ENCODE measurements around the gene RER1.

RER1 gene

DNA sequence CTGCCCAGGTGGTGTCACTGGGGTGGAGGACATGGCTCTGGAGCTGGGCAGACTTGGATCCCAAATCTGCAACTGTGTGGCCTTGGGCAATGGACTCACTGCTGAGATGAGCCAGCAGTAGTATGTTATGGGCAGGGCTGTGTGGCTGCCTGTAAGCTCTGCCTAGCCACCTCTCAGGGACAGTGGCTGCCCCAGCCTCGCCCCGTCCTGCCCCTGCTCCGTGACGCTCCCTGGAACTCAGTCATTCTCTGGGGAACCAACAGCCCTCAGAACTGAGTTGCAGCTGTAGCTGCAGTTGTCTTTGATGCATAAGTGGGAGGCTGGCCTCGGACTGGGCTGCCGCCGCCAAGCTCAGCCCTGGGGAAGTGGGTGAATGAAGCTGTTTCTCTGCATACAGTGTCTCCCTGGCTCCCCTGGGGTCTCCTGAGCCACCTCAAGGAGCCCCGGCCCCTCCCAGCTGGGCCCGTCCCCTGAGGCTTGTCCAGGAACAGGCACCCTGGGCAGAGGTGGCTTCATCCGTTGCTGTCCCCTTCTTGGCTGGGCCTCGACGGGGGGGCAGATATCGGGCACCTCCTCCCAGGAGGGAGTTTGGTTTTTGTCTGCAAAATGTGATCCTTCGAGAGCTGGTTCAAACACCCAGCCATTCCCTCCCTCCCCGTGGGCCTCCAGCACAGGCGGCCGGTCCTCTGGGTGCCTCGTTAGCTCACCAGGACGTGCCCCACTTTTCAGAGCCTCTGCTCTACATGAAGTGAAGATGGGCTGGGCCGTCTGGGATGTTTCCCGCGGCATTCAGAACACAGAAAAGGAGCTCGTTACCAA lies 58.2 kb downstream of the RER1 start:
- no peak for DNase-seq (ENCODE audit: low read depth)
- no peak overlapping the region for H3K4me3 ChIP-seq (ENCODE audit: low read depth, low read length)
- TF ChIP-seq, protein P1, sequence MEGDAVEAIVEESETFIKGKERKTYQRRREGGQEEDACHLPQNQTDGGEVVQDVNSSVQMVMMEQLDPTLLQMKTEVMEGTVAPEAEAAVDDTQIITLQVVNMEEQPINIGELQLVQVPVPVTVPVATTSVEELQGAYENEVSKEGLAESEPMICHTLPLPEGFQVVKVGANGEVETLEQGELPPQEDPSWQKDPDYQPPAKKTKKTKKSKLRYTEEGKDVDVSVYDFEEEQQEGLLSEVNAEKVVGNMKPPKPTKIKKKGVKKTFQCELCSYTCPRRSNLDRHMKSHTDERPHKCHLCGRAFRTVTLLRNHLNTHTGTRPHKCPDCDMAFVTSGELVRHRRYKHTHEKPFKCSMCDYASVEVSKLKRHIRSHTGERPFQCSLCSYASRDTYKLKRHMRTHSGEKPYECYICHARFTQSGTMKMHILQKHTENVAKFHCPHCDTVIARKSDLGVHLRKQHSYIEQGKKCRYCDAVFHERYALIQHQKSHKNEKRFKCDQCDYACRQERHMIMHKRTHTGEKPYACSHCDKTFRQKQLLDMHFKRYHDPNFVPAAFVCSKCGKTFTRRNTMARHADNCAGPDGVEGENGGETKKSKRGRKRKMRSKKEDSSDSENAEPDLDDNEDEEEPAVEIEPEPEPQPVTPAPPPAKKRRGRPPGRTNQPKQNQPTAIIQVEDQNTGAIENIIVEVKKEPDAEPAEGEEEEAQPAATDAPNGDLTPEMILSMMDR (IDR thresholded peaks at IDR 0.05; ENCODE audit: insufficient read depth, low read depth, low read length, missing control alignments) = no peak

DNA sequence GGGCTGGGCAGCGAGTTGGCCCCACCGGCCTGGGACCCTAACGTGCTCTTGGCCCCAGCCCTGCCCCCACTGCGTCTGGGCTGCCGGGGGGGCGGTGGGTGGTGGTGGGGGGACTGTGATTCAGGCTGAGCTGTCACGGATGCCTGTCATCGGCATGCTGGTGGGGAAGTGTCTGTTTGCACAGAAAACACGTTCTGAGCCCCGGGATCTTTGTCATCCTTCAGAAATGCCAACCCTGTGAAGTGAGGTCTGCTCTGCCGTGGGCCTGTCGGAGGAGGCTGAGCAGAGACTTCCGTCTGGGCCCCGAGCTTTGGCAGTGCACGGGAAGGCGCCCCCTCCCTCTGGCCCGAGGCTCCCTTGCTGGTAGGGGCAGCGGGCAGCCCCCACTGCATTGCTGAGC lies 60.1 kb downstream of the RER1 start:
- H3K4me3 ChIP-seq (ENCODE audit: low read depth, low read length) = no peak overlapping the region
- DNase-seq (ENCODE audit: low read depth) = no peak
- TF ChIP-seq, protein P1 (IDR thresholded peaks at IDR 0.05; ENCODE audit: insufficient read depth, low read depth, low read length, missing control alignments) = no peak

DNA sequence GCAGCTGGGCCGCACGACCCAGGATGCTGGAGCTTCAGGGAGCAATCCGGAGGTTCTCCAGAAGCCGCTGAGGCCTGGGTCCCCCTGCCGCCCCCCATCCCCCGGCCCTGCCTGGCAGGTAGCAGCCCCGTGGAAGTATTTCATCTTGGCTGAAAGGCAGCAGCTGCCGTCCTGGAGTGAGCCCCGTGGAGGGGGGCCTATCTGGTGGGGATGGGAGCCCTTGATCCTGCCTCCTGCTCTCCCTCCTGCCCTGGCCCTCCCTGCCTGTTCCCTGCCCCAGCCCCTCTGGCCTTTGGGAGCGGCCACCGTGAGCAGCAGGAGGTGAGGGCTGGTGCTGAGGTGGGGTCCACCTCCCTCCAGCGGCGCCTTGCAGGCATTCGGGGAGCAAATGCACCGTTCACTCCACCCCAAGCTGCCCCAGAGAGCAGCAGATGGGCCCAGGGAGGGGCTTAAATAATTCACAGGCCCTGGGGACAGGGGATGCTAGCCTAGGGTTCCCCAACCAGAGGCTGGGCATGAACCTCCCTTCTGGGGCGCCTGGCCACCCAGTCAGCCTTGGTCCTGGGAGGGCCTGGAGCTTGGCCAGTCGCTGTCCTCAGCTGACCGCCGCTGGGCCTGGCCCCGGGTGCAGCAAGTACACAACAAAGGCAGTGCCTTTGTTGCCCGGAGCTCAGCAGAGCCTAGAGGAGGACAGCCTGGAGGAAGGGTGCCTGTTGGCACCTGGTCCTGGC lies 60.7 kb downstream of the RER1 start:
- no peak overlapping the region for H3K4me3 ChIP-seq (ENCODE audit: low read depth, low read length)
- TF ChIP-seq, protein P1 (IDR thresholded peaks at IDR 0.05; ENCODE audit: insufficient read depth, low read depth, low read length, missing control alignments) = no peak
- DNase-seq (ENCODE audit: low read depth) = no peak

DNA sequence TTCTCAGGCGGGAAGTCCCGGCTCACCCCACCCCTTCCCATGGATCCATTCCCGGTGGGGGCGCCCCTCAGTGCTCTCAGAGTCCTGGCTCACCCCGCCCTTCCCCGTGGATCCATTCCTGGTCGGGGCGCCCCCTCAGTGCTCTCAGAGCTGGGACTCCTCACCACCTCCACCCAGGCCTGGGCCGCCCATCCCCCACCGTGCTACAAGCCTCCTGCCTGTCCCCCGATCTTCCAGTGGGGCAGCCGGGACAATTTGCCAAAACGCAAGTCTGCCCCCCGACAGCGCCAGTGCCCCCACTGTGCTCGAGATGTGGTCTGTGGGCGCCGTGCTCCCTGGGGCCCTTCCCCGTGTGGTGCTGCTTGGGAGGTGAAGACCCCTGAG lies 61.3 kb downstream of the RER1 start:
- no peak for DNase-seq (ENCODE audit: low read depth)
- TF ChIP-seq, protein P1 (IDR thresholded peaks at IDR 0.05; ENCODE audit: insufficient read depth, low read depth, low read length, missing control alignments) = no peak
- H3K4me3 ChIP-seq (ENCODE audit: low read depth, low read length) = no peak overlapping the region

DNA sequence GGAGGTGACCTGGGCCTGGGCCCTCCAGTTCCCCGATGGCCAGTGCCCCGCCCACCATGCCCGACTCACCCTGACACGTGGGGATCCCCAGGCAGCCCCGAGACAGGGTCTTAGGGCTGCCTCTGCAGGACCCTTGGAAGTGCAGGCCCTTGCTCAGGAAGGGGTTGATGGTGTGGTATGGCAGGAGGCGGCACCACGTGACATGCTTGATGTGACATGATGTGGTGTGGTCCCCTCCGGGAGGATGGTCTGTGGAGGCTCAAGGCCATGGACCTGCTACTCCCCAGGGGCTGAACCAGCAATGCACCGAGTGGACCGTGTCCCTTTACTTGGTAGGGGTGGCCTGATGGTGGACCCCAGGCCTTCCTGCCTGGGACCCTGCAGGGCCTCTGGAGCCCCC lies 62.6 kb downstream of the RER1 start:
- TF ChIP-seq, protein P1 (IDR thresholded peaks at IDR 0.05; ENCODE audit: insufficient read depth, low read depth, low read length, missing control alignments) = no peak
- DNase-seq (ENCODE audit: low read depth) = no peak
- H3K4me3 ChIP-seq (ENCODE audit: low read depth, low read length) = no peak overlapping the region
